OCI-M1 (cell line): ENCODE data around the gene LNPEP.
"Not testable (repeated sequence)": the region's sequence is repeated elsewhere in the genome, so short reads cannot be mapped to it uniquely, and the experiment has no call there.

Source experiments
- DNase-seq: peaks from one replicate; lab custom pipeline; 2025; lab: John Stamatoyannopoulos, UW

LNPEP gene

GRCh38 chr5:96930058-96930457, 5.8 kb upstream of the LNPEP start:
- DNase-seq, result peak; percentile 61

- DNase-seq, result no peak
Measured at GRCh38 chr5:96930589-96930988, 5.3 kb upstream of the LNPEP start.

GRCh38 chr5:96931037-96931436, 4.8 kb upstream of the LNPEP start:
- not testable (repeated sequence) for DNase-seq

- DNase-seq, result peak; percentile 77
Measured at GRCh38 chr5:96931605-96932004, 4.3 kb upstream of the LNPEP start.

- no peak for DNase-seq
Measured at GRCh38 chr5:96932026-96932425, 3.9 kb upstream of the LNPEP start.

GRCh38 chr5:96933764-96934707, 1.8 kb upstream of the LNPEP start:
- peak; percentile 86 for DNase-seq

- peak; percentile 97 for DNase-seq
Measured at GRCh38 chr5:96934708-96935558, 947 bp upstream of the LNPEP start.

GRCh38 chr5:96936431-96937320, 796 bp downstream of the LNPEP start:
- DNase-seq, result peak; percentile 68

GRCh38 chr5:96940586-96940985, 4.7 kb downstream of the LNPEP start:
- no peak for DNase-seq

GRCh38 chr5:96941140-96941539, 5.3 kb downstream of the LNPEP start:
- DNase-seq, result no peak

- DNase-seq, result no peak
Measured at GRCh38 chr5:96942078-96942477, 6.2 kb downstream of the LNPEP start.

- no peak for DNase-seq
Measured at GRCh38 chr5:96942911-96943310, 7.0 kb downstream of the LNPEP start.

- no peak for DNase-seq
Measured at GRCh38 chr5:96943799-96944198, 7.9 kb downstream of the LNPEP start.

GRCh38 chr5:96945144-96945897, 9.4 kb downstream of the LNPEP start:
- no peak for DNase-seq

GRCh38 chr5:96946381-96946780, 10.5 kb downstream of the LNPEP start:
- DNase-seq, result no peak

- no peak for DNase-seq
Measured at GRCh38 chr5:96952118-96952750, 16.4 kb downstream of the LNPEP start.

- no peak for DNase-seq
Measured at GRCh38 chr5:96952974-96953730, 17.3 kb downstream of the LNPEP start.

GRCh38 chr5:96957254-96958049, 21.6 kb downstream of the LNPEP start:
- no peak for DNase-seq

- DNase-seq, result no peak
Measured at GRCh38 chr5:96958977-96959376, 23.1 kb downstream of the LNPEP start.
